OCI-M2 (cell line): ENCODE measurements around the gene NBAS.
"Not testable (repeated sequence)": the region's sequence is repeated elsewhere in the genome, so short reads cannot be mapped to it uniquely, and the experiment has no call there.

ENCODE experiments used
- DNase-seq: peaks from one replicate; lab custom pipeline; 2025; ENCODE audit not compliant: unreplicated experiment; lab: John Stamatoyannopoulos, UW

Gene NBAS

DNA sequence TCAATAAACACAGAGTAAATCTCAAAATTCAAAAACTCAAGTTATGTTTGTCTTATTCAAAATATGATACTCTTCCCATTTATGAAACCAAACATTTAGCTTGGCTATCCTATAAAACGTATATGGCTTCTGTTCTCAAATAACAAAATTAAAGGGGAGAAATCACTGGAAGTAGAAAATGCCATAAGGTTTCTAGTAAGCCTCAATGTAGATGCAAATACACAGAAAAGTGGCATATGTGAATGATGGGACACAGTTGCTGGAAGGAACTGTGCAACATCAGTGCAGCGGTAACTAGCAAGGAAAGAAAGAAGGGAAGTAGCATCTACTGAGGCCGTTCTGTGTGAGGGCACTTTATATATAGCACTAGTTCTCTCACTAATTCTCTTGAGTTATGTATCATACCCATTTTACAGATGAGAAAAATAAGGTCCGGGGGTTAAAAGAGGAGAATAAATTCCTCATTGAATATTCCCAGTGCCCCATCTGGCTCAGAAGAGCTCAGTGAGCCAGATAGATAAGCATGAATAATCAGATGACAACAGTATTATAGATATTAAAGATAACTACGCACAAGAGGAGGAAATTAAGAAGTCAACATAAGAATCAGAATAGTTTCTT lies 27.2 kb downstream of the NBAS start:
- no peak for DNase-seq

DNA sequence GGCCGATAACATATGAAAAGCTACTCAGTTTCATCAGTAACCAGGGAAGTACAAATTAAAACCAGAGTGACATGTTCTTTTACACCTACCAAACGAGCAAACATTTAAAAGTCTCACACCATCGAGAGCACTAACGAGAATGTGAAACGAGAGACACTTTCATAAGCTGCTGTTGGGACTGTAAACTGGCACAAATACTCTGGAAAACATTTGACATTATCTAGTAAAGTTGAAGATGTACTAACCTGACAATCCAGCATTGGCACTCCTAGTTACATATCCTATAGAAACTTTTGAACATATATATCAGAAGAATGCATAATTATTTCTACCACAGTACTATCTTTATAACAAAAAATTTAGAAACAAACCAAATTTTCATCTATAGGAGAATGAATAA lies 28.1 kb downstream of the NBAS start:
- DNase-seq = no peak

DNA sequence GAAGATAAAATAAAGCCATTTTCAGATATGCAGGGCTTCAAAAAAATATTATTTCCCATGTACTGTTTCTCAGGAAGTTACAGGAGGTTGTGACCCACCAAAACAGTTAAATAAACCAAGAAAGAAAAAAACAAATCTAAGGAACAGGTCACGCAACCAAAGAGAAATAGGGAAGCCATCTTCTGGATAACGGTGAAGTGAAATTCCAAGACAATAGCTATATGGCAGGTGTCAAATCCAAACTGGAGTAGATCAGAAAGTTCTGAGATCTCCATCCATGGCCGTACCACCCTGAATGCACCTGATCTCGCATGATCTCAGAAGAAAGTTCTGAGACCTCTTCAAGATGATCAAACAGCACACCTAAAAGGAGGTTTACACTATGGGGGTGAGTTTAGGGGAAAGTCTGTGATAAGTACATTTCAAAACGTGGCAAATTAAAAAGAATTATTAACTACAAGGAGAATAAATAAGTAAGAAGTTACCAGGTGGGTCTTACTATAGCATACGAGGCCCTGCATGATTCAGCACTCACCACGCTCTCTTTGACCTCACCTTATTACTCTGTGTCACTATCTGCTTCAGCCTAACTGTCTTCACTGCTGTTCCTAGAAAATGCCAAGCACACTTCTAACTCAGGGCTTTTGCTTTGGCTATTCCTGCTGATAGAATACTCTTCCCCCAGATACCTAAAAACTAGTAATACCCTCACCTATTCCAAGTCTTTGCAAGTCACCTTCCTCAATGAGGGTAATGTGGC lies 29.9 kb downstream of the NBAS start:
- DNase-seq = no peak

DNA sequence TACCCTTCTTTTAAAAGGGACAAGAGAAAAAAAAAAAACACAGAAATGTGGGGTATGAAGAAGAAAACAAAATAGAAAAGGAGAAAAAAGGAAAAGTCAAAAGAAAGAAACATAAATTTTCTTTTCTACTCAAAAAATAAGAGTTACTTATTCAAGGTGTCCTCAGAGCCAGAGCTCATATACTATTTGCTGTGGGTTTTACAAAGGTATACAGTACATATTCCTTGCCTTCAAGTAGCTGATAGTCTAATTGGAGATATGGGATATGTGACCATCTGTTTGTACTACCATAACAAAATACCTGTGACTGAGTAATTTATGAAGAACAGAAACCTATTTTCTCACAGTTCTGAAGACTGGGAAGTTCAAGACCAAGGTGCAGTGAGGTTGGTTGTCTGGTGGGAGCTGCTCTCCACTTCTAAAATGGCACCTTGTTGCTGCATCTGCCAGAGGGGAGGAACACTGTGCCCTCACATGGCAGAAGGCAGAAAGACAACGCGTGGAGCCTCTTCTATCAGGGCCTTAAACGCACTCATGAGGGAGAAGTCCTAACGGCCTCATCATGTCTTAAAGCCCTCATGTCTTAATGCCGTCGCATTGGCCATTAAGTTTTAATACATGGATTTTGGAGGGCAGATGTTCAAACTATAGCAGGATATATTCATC lies 33.9 kb downstream of the NBAS start:
- no peak for DNase-seq

DNA sequence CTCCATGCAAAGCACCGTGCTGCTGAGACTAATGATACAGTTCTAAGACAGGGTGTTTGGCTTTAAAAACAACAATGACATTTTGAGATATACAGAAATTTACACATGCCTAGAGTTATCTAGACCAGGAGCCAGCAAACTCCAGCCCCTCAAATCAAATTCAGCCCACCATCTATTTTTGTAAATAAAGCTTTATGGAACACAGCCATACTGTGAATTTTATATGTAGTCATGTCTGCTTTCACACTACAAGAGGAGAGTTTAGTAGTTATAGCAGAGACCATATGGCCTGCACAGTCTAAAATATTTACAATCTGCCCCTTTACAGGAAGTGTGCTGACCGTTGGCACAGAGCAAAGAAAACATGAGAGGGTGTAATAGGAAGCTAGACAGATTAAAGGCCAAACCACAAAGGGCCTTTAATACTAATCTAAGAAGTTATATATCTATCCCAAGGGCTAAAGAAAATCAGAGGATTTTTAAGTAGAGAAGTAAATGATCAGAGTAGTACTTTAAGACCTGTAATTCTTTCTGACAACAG lies 39.4 kb downstream of the NBAS start:
- no peak for DNase-seq

DNA sequence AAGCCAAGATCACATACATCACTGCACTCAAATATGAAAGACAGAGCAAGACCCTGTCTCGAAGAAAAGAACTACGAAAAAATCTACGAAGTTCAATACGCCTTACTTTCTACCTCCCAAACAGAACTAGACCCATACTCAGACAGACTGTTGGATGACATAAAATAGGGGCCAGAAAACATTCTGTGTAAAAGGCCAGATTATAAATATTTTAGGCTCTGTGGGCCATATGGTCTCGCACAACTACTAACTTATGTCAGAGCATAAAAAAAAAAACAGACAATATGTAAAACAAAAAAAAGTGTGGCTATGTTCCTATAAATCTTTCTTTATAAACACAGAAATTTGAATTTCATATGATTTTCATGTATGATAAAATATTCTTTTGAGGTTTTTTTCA lies 40.8 kb downstream of the NBAS start:
- DNase-seq = no peak

DNA sequence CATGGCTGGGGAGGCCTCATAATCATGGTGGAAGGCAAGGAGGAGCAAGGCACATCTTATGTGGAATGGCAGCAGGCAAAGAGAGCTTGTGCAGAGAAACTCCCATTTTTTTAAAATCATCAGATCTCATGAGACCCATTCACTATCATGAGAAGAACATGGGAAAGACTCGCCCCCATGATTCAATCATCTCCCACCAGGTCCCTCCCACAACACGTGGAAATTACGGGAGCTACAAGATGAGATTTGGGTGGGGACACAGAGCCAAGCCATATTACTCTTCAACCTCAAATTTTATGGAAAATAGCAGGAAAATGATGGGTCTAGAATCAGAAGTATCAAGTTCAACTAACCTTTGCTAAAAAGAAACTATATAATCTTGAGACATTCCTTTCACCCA lies 42.4 kb downstream of the NBAS start:
- DNase-seq = not testable (repeated sequence)

DNA sequence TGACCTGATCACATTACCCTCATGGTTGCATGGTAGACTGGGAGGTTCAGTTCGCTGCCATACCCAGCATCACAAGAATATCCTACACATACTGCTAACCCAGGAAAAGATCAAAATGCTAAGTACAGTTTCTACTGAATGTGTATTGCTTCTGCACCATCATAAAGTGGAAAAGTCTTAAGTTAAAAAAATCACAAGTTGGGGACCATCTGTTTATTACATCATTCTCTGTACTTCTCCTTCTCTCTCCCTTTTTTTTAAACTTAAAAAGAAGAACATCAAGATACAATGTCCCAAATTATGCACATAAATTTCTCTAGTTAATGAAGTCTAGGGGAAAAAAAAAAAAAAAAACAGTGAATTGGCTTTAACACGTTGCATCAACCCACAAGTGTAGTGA lies 43.3 kb downstream of the NBAS start:
- DNase-seq = no peak

DNA sequence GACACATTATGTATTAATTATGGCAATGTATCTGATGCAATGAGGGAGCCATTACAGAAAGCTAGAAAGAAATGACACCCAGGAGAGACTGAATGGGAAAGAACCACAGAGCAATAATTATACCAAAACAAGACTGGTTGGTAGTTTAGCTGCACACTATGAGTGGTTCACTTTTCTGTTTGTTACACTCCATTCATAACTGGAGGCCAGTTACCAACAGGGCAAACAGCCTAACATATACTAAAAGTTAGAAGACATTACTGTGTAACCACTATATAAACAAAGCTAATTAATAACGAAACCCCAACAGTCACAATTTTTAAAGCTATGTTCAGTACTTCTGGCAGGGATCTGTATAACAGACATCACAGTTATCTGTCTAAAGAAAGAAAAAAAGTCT lies 49.4 kb downstream of the NBAS start:
- DNase-seq = no peak

DNA sequence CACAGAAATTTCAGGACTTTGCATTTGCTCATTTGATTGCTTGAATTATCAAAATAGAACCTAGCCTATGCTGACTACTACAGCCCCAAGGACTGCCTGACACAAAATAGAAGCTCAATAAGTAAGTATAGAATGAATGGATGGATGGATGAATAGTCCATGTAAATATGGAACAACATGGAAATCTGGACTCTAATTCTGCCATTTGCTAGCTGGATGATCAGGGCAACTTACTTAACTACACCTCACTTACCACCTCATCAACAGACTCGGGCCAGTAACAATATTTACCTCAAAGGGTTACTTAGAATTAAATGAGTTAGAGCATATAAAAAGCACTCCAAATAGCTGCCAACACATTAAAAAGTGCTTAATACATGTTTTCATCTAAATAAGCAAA lies 50.6 kb downstream of the NBAS start:
- DNase-seq = no peak

DNA sequence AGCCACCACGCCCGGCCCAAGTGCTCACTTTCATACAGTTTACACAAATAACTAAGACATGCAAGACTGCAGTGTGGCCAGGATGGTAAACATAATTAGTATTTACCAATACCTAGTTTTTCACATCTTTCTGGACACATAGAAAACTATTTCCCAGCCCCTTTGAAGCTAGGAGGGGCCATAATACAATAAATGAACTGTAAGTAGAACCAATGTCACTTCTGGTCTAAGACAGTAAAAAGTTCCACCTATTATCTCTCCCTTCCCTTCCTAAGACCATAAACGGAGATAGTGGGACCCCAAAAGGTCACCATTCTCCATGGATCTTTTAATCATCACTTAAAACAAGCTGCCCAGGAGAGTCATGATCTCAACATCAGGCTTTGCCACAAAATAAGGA lies 51.0 kb downstream of the NBAS start:
- DNase-seq = no peak

DNA sequence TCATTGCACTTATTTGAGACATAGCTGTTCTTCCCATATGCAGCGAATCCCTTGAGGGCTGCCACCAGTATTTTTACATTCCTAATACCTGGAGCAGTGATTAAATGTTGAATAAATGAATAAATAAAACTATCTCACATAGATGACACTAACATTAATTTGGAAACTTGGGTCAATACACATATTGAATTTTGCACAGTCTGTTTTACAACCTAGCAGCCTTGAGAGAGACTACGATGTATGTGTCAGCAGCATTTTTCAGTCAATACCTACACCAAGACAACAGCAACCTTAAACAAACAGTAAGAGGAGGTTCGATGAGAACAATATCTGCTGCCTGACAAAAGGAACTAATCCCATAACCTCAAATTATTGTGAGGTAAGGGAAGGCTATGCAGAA lies 53.4 kb downstream of the NBAS start:
- no peak for DNase-seq

DNA sequence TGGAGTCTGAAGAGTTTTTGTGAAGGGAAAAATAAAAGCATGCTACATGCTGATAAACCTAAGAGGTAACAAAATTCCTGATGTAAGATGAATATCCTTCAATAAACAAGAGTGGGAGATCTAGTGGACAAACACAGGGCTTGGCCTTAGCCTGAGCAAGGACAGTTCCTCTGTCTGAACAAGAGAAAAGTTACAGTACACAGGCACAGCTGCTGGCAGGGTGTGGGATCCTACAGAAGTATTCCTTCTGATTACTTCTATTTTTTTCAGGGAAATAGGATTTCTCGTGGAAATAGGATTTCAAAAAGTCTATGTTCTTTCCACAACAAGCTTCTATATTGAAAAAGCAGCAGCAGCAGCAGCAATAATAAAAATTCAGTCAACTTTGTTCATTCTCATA lies 54.1 kb downstream of the NBAS start:
- no peak for DNase-seq

DNA sequence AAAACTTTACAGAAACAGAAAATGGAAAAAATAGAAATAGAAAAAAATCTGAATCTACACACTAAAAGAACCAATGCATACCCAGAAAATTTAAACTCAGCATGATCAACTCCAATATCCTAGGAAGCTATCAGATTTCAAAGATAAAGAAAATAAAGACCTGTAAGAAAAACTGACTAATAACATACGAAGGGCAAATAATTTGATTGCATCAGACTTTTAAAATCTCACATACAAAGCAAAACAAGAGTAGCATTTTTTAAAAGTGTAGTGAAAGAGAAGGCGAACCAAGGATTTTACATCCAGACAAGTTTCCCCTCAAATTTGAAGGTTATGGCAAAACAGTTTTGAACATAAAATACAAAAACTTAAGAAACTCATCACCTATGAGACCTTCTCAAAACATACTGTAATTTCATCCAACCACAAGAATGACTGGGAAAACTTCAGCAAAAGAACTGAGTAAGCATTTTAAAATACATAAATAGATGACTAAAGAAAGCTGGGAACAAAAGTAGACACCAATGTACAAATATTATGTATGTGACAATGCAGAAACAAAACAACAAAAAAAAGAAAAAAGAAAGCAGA lies 54.8 kb downstream of the NBAS start:
- no peak for DNase-seq

DNA sequence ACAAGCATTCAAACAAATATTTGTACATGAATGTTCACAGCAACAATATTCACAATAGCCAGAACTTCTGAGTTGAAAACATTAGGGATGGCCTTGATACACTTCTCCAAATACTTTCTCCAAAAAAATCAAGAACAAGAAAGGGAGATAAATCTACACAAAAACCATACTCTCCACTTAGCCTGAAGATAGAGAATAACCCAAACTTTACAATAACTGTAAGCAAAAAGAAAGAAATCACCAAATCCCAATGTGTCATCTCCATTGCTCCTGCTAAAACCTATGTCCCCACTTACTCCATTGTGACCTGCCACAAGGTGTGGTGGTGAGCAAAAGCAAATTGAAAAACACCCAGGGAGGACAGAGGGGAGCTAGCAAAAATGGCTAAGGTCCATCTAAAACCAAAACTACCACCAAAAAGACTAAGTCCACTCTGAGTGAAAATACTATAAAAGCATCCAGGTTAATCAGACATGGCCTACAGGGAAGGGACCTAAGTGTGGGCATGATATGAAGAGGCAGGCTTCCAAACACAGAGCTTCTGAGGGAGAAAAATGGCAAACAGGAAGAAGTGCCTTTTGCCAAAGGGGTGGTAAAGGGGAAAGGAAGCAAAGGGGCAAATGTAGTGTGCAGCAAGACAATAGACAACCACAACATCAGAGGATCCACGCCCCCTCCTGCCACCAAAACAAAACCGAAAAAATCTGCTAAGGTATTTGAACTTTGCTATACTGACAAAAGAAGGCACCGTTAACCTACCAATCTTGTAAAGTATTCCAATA lies 56.1 kb downstream of the NBAS start:
- DNase-seq = no peak

DNA sequence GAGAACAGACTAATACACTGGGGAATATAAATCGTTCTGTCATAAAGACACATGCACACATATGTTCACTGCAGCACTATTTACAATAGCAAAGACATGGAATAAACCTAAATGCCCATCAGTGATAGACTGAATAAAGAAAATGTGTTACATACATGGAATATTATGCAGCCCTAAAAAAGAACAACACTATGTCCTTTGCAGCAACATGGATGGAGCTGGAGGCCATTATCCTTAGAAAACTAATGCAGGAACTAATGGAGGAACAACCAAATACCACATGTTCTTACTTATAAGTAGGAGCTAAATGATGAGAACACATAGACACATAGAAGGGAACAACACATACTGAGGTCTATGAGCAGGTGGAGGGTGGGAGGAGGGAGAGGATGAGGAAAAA lies 61.9 kb downstream of the NBAS start:
- not testable (repeated sequence) for DNase-seq

DNA sequence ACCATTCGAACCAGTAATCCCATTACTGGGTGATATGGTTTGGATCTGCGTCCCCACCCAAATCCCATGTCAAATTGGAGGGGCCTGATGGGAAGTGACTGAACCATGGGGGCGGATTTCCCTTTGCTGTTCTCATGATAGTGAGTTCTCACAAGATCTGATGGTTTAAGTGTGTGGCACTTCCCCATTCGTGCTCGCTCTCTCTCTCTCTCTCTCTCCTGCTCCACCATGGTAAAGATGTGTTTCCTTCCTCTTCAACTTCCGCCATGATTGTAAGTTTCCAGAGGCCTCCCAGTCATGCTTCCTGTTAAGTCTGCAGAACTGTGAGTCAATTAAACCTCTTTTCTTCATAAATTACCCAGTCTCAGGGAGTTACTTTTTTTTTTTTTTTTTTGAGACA lies 62.6 kb downstream of the NBAS start:
- no peak for DNase-seq

DNA sequence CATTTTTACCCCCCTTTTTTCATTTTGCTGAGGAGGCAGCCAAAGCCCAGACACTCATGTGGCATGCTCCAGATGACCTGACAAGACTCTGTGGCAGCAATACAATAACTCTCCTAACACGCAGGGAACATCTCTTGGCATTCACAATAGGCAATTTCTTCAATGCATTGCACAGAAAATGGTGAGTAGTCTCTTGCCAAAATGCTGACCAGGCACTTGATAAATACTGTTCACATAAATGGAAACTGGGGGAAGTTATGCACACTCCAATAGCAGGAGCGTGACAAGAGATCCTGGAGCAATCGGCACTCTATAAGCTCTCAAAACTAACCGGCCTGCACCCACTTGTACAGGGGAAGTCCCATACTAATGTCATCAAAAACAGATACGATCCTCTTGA lies 66.3 kb downstream of the NBAS start:
- no peak for DNase-seq

DNA sequence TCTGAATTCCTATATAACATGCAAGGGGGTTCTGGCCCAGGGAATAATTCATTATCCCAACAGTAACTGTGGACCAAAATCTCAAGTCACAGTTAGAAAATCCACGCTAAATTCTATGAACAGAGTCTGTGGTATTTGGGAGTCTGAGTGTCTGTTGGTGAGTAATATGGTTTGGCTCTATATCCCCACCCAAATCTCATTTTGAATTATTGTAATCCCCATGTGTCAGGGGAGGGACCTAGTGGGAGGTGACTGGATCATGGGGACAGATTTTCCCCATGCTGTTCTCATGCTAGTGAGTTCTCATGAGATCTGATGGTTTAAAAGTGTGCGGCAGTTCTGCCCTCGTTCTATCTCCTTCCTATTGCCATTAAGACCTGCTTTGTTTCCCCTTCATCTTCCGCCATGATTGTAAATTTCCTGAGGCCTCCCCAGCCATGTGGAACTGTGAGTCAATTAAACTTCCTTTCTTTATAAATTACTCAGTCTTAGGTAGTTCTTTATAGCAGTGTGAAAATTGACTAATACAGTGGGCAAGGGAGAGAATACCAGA lies 68.3 kb downstream of the NBAS start:
- DNase-seq = no peak

DNA sequence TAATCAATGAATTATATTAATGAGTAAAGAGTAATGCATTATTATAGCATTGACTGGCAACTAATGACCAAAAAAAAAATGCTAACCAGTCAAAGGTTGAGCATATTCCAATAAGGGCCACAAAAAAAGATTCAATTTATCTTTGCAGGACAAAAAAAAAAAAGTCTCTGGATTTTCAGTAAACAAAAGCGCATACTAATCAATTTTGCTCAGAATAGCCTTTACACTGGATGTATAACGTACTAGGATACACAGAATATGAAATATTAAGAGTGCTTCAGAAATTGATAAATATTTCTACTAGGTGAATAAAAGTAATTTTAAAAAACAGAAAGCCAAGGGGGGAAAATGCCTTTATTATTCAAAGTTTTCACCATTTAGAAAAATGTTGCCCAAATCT lies 74.4 kb downstream of the NBAS start:
- no peak for DNase-seq

DNA sequence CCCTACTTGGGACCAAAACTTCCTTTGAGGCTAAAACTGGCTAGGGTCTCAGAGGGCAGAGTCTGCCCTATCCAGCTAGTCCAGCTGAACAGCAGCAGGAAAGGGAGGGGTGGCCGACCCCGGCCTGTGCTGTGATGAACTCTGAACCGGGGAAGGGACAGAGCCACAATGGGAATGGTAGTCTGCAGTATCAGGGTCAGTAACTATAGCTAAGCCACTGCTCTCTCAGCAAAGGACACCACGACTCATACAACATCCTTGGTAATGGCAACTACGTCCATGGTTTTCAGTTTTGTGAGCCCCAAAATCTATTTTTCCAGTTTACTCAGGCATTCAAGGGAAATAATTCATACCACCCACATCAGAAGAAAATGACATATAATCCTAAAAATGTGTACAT lies 75.2 kb downstream of the NBAS start:
- DNase-seq = no peak
